AG09309 (cell line): ENCODE results near the gene S100Z.
"Not testable (repeated sequence)": the region's sequence is repeated elsewhere in the genome, so short reads cannot be mapped to it uniquely, and the experiment has no call there.

Experiments used
- DNase-seq: peaks from one replicate; pipeline ENCODE4 v3.0.0-alpha.2; 2010; ENCODE audit warnings: low read depth
- H3K4me3 ChIP-seq: 2 replicates; pipeline ENCODE4 v1.5.1; 2011; ENCODE audit warnings: mild to moderate bottlenecking, low read depth, low read length, moderate library complexity; ENCODE audit not compliant: control insufficient read depth
- TF ChIP-seq, protein P1 (sequence below): IDR thresholded peaks from 2 replicates; pipeline ENCODE4 v1.5.1; 2011; ENCODE audit warnings: mild to moderate bottlenecking, low read depth, low read length, inconsistent platforms; ENCODE audit not compliant: insufficient read depth, control insufficient read depth; ENCODE audit errors: missing control alignments

The S100Z gene

DNA sequence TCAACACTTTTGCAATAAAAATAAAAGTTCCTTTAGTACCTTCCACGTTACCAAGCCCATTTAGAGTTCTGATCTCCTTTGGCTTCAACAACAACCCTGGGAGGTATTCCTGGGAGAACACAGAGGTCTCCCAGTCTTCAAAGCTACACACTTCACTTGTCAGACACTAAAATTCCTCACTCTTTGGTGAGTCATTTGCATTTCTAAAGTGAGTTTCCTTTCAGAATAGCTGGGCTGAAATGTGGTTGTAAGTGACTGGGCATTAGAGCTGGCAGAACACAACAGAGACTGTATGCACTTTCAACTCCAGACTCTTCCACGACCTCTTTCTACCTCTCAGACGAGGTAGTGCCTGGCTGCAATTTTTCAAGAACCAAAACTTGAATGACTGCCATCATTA, 42.5 kb upstream of the S100Z start:
- no peak overlapping the region for H3K4me3 ChIP-seq
- TF ChIP-seq, protein P1, sequence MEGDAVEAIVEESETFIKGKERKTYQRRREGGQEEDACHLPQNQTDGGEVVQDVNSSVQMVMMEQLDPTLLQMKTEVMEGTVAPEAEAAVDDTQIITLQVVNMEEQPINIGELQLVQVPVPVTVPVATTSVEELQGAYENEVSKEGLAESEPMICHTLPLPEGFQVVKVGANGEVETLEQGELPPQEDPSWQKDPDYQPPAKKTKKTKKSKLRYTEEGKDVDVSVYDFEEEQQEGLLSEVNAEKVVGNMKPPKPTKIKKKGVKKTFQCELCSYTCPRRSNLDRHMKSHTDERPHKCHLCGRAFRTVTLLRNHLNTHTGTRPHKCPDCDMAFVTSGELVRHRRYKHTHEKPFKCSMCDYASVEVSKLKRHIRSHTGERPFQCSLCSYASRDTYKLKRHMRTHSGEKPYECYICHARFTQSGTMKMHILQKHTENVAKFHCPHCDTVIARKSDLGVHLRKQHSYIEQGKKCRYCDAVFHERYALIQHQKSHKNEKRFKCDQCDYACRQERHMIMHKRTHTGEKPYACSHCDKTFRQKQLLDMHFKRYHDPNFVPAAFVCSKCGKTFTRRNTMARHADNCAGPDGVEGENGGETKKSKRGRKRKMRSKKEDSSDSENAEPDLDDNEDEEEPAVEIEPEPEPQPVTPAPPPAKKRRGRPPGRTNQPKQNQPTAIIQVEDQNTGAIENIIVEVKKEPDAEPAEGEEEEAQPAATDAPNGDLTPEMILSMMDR: no peak
- no peak for DNase-seq

DNA sequence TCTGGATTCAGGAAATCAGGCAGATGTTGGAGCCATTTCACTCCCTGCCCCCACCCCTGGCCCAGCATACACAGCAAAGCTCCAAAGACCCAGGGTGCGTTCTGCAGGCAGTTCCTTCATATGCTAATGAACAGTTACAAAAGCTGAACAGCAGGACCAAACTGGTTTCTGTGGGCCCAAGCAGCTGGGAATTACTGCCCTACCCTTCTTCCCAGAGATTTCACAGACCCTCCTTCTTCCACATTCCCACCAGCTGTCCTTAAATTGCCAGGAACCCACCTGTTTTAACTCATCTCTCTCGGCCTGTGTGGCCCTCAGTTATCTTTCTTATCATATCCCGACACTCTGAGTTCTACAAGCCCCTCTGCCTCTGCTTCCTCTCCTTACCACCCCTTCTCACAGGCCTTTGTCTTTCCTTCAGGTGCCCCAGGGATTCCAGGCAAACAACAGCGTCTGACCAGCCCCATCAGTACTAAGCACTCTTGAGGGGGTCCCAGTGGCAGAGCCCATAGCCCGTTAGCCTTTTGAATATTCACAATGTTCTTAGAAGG, 41.6 kb upstream of the S100Z start:
- H3K4me3 ChIP-seq: no peak overlapping the region
- TF ChIP-seq, protein P1: no peak
- DNase-seq: no peak

DNA sequence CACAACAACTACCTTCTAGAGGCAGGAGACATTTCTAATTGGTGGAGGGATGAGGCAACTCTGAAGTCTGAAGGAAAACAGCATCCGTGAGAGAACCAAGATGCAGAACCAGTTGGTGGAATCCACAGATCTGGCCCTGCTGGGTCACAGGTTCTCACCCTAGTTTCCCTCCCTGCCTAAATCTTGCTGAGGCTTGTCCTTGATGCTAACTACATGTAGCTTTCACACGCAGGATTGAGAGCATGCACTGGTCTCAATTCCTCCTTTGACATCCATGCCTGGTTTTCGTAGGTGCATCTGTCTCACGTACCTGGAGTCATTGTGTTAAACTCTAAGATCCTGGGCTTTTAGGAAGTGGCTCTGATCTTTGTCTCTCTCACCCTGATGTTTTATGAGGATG, 40.7 kb upstream of the S100Z start:
- TF ChIP-seq, protein P1: no peak
- no peak for DNase-seq
- H3K4me3 ChIP-seq: no peak overlapping the region

DNA sequence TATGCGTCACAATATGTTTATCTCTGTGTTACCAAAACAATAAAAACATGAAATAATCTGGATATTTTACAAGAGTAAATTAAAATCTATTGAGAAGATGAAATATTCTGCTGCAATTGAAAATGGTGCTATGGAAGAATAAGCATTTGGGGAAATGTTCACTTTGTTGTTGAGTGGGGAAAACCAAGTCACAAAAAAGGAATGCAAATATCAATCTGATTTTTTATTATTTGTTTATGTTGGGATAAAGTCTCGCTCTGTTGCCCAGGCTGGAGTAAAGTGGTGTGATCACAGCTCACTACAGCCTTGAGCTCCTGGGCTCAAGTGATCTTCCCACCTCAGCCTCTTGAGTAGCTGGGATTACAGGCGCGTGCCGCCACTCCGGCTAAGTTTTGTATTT, 39.6 kb upstream of the S100Z start:
- TF ChIP-seq, protein P1: no peak
- DNase-seq: no peak
- H3K4me3 ChIP-seq: no peak overlapping the region

DNA sequence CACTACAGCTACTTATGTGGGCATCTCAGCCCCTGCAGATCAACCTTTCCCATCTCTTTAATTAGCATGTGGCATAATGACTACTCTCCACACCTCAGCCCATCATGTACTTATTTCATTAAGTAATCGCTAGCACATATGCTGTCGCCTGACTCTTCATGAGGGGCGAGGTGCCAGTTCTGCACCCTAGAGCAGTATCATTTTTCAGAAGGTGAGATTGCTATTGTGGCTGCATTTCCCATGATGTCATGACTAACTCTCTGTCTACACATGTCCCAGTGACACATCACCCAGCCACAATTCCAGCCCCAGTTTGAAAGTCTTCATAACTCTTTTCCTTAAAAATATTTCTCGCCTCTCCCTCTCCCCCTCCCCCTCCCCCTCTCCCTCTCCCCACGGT, 38.6 kb upstream of the S100Z start:
- TF ChIP-seq, protein P1: no peak
- no peak for DNase-seq
- H3K4me3 ChIP-seq: no peak overlapping the region

DNA sequence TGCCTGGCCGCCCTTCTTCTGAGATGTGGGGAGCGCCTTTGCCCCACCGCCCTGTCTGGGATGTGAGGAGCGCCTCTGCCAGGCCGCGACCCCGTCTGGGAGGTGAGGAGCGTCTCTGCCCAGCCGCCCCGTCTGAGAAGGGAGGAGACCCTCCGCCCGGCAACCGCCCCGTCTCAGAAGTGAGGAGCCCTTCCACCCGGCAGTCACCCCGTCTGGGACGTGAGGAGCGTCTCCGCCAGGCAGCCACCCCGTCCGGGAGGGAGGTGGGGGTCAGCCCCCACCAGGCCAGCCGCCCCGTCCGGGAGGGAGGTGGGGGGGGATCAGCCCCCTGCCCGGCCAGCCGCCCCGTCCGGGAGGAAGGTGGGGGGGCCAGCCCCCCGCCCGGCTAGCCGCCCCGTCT, 37.6 kb upstream of the S100Z start:
- not testable (repeated sequence) for H3K4me3 ChIP-seq

DNA sequence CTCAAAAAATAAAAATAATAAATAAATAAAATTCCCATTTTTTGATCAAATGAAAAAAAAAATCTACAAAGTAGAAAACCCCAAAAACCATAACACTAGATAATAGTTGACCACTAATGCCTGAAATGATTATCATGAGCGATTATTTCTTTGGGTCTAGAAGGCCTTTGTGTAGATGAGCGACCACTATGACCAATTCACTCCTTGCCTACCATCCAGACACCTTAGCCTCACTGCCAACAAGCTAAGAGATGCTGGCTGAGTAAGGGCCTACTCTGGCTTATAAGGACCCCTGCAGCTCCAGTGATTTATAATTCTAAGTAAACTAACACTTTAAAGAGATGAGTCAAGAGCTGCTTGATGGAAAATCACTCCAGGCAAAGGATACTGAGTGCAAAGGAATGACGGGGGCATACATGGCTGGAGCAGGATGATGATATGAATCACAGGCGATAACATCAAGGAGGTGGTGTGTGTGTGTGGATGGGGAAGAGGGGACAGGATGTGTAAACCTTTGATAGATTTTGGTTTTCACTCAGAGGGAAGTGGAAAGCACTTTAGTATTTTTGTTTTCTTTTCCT, 35.7 kb upstream of the S100Z start:
- no peak overlapping the region for H3K4me3 ChIP-seq
- DNase-seq: peak; percentile 89
- TF ChIP-seq, protein P1: no peak

More for the DNA sequence above, 37.6 kb upstream of the S100Z start:
- DNase-seq: not testable (repeated sequence)
